Lower lobe of right lung (tissue), 2 donors: ENCODE data around the gene SLC9A9. TPM values are rescaled to one million over a fixed set of nuclear protein-coding genes. Genes with fewer than 3 reads are reported as not detected.

Experiments
- ATAC-seq, 2 donors: fragments of 200-7000 bp; cut with Tn5 transposase; one replicate each; pipeline ENCODE4 v1.9.1; 2020 to 2022; ENCODE audit warnings: mild to moderate bottlenecking in 2 of 2, moderate library complexity in 2 of 2
- DNase-seq: peaks from one replicate; pipeline ENCODE4 v3.0.0-alpha.2; 2020
- H3K27ac ChIP-seq: fragments of 200-600 bp; one replicate; pipeline ENCODE4 v1.8.0; 2022
- H3K27me3 ChIP-seq: fragments of 200-600 bp; one replicate; pipeline ENCODE4 v1.8.0; 2022; ENCODE audit warnings: low read depth
- H3K36me3 ChIP-seq: fragments of 200-600 bp; one replicate; pipeline ENCODE4 v1.8.0; 2022; ENCODE audit warnings: mild to moderate bottlenecking
- H3K4me1 ChIP-seq: fragments of 200-600 bp; one replicate; pipeline ENCODE4 v1.8.0; 2022
- H3K4me3 ChIP-seq: fragments of 200-600 bp; one replicate; pipeline ENCODE4 v1.8.0; 2022; ENCODE audit warnings: mild to moderate bottlenecking
- H3K9me3 ChIP-seq: fragments of 200-600 bp; one replicate; pipeline ENCODE4 v1.8.0; 2022
- CTCF ChIP-seq: fragments of 200-600 bp; IDR thresholded peaks from one replicate; pipeline ENCODE4 v1.8.0; 2022; ENCODE audit warnings: antibody characterized with exemption, mild to moderate bottlenecking
- intact Hi-C: fragments of 100-400 bp; cut with DNase I; formaldehyde crosslinking; loops from one replicate; pipeline ENCODE4 v1.11.0; 2022
- total RNA-seq: library from RNA; stranded (reverse); fragmentation: NEBNext Ultra II Directional; extraction: Animal tissue kit (Norgen Biotek cat#: 25700); gene quantifications from one replicate; pipeline ENCODE4 v1.2.1, GENCODE V29; 2021
- donor health status: DM: no; HTN: yes; CAD: no; lungs with severe emphysema.

Gene SLC9A9
- total RNA-seq, 1 donor from 2014 or later: 15.6 TPM

- H3K4me1 ChIP-seq: no peaks in the 10 kb centered on the region
- no peaks in the 10 kb centered on the region for H3K9me3 ChIP-seq
- H3K36me3 ChIP-seq: no peaks in the 10 kb centered on the region
- no peak for DNase-seq
- no peak for ATAC-seq
- no peaks in the 10 kb centered on the region for H3K27me3 ChIP-seq
- intact Hi-C loops: no loop called here
- no peak for TF ChIP-seq CTCF
- no peak overlapping the region for H3K27ac ChIP-seq
- H3K4me3 ChIP-seq: no peak overlapping the region
Observed at GRCh38 chr3:143419611-143420010, 428.7 kb downstream of the SLC9A9 start.

GRCh38 chr3:143418391-143418790 lies 429.9 kb downstream of the SLC9A9 start:
- no peaks in the 10 kb centered on the region for H3K9me3 ChIP-seq
- no peak for TF ChIP-seq CTCF
- H3K4me3 ChIP-seq: no peak overlapping the region
- ATAC-seq: no peak
- no peaks in the 10 kb centered on the region for H3K4me1 ChIP-seq
- no peaks in the 10 kb centered on the region for H3K27me3 ChIP-seq
- no peak for DNase-seq
- no peak overlapping the region for H3K27ac ChIP-seq
- intact Hi-C loops: no loop called here
- H3K36me3 ChIP-seq: no peaks in the 10 kb centered on the region

GRCh38 chr3:143416229-143416628 lies 432.0 kb downstream of the SLC9A9 start:
- DNase-seq (no peak), ATAC-seq (no peak)
- intact Hi-C loops: no loop called here
- Histone ChIP-seq H3K27me3 (no peaks in the 10 kb centered on the region), H3K27ac (no peak overlapping the region), H3K4me1 (no peaks in the 10 kb centered on the region), H3K36me3 (no peaks in the 10 kb centered on the region), H3K9me3 (no peaks in the 10 kb centered on the region), H3K4me3 (no peak overlapping the region)
- no peak for TF ChIP-seq CTCF

- Histone ChIP-seq H3K4me1 (no peaks in the 10 kb centered on the region), H3K27me3 (no peaks in the 10 kb centered on the region), H3K27ac (no peak overlapping the region), H3K36me3 (no peaks in the 10 kb centered on the region), H3K9me3 (no peaks in the 10 kb centered on the region), H3K4me3 (no peak overlapping the region)
- intact Hi-C loops: no loop called here
- ATAC-seq (no peak), DNase-seq (no peak)
- no peak for TF ChIP-seq CTCF
Observed at GRCh38 chr3:143414571-143415253, 433.6 kb downstream of the SLC9A9 start.

GRCh38 chr3:143413372-143413771 lies 434.9 kb downstream of the SLC9A9 start:
- ATAC-seq (no peak), DNase-seq (no peak)
- intact Hi-C loops: no loop called here
- Histone ChIP-seq H3K4me3 (no peak overlapping the region), H3K9me3 (no peaks in the 10 kb centered on the region), H3K27ac (no peak overlapping the region), H3K27me3 (no peaks in the 10 kb centered on the region), H3K36me3 (no peaks in the 10 kb centered on the region), H3K4me1 (no peaks in the 10 kb centered on the region)
- no peak for TF ChIP-seq CTCF
